NT2/D1 (cell line): ENCODE data around the gene RNU5D-1.

Experiments used
- DNase-seq: peaks from one replicate; pipeline ENCODE4 v3.0.0-alpha.2; 2011; ENCODE audit warnings: low read depth, low spot score
- H3K27me3 ChIP-seq: 2 replicates; pipeline ENCODE4 v1.6.0; 2011; ENCODE audit warnings: mild to moderate bottlenecking; ENCODE audit not compliant: insufficient read length, insufficient read depth
- H3K36me3 ChIP-seq: 2 replicates; pipeline ENCODE4 v1.6.1; 2011; ENCODE audit warnings: mild to moderate bottlenecking, low read length, mixed read lengths; ENCODE audit not compliant: insufficient read depth, insufficient read length
- H3K4me1 ChIP-seq: 2 replicates; pipeline ENCODE4 v1.5.1; 2011; ENCODE audit not compliant: insufficient read depth, insufficient read length
- H3K4me3 ChIP-seq: 2 replicates; pipeline ENCODE4 v1.5.1; 2011; ENCODE audit warnings: low read depth; ENCODE audit not compliant: insufficient read length
- H3K9ac ChIP-seq: 2 replicates; pipeline ENCODE4 v1.6.0; 2011; ENCODE audit warnings: low read depth; ENCODE audit not compliant: insufficient read length
- H3K9me3 ChIP-seq: 2 replicates; pipeline ENCODE4 v1.5.1; 2011; ENCODE audit warnings: mild to moderate bottlenecking, low read length; ENCODE audit not compliant: insufficient read depth
- SUZ12 ChIP-seq: IDR thresholded peaks from 2 replicates; pipeline ENCODE4 v1.6.1; 2011; ENCODE audit not compliant: insufficient read length, insufficient read depth; ENCODE audit errors: extremely low read depth
- YY1 ChIP-seq: IDR thresholded peaks from 2 replicates; pipeline ENCODE4 v1.6.1; 2011; ENCODE audit not compliant: insufficient read length, insufficient read depth
- ZNF274 ChIP-seq: IDR thresholded peaks from 2 replicates; pipeline ENCODE4 v1.6.1; 2011; ENCODE audit warnings: mild to moderate bottlenecking, low read depth, low read length

The RNU5D-1 gene

DNA sequence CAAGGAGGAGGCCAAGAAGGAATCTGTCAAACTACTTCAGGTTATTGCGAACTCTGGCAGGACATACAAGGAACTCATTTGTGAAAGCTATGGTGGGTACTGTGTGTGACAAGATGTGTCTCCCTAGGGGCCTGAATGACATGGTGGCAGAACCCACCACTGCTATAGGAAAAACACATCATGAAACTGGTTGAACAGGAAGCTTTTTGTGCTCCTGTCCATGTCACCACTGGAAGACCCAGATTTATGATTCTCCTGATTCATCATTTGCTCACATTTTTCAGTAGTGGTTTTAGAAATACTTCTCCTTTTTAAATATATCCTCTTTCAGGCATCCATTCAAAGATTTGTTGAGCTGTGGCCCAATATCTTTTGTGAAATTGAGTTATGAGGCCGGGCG is 32.8 kb downstream of the RNU5D-1 start:
- H3K4me1 ChIP-seq = peaks cover 3% of the 10 kb centered on the region
- H3K36me3 ChIP-seq = no peaks in the 10 kb centered on the region
- H3K9me3 ChIP-seq = no peaks in the 10 kb centered on the region

DNA sequence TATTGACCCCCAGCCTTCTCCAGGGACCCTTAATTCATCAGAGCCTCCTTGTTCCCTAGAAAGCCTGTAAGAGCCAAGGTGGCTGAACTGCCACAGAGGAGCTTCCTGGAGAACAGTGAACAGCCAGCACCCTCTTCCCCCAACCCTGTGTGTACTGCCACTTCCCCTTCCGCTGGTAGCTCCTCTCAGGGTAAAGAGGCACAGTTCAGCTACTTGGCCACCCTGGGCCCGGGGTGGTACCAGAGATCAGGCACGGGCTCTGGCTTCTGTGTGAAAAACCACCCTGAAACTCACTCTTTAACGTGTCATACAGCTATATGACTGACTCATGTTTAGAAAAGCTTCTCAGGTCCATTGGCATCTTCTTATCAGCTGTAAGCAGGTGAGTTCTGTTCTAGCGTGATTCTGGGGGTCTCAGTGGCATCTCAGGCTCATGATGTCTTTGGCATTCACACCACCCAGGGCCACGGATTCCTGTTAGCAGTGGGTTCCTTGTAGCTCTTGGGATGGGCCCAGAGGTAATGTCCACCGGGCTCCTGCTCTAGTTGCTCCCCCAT is 34.1 kb downstream of the RNU5D-1 start:
- DNase-seq = no peak
- H3K4me1 ChIP-seq = peaks cover 3% of the 10 kb centered on the region
- no peak overlapping the region for H3K9ac ChIP-seq
- no peak for TF ChIP-seq ZNF274
- no peak for TF ChIP-seq SUZ12
- TF ChIP-seq YY1 = no peak
- H3K9me3 ChIP-seq = no peaks in the 10 kb centered on the region
- H3K27me3 ChIP-seq = no peaks in the 10 kb centered on the region
- H3K4me3 ChIP-seq = no peak overlapping the region
- no peaks in the 10 kb centered on the region for H3K36me3 ChIP-seq

More for the DNA sequence above, 32.8 kb downstream of the RNU5D-1 start:
- TF ChIP-seq YY1 (no peak), SUZ12 (no peak), ZNF274 (no peak)
- H3K4me3 ChIP-seq = no peak overlapping the region
- H3K27me3 ChIP-seq = no peaks in the 10 kb centered on the region
- no peak overlapping the region for H3K9ac ChIP-seq
- DNase-seq = no peak

DNA sequence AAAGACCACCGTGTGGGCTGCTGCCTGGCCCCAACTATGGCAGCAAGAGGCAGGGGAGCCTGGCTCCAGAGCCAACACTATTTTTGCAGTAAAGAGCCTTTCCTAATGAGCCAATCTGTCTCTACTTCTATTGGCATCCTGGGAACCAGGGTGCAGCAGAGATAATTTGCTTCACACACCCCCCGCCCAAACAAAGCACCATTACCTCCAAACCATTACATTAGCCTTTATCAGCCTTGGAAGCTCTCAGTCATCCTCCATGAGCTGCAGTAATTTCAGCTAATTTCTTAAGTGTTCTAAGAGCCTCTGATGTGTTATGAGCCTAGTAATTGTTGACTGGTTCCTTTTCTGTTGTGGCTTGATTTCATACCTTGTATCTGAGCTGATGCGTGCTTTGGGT is 34.9 kb downstream of the RNU5D-1 start:
- H3K9ac ChIP-seq = no peak overlapping the region
- H3K4me1 ChIP-seq = peaks cover 3% of the 10 kb centered on the region
- DNase-seq = no peak
- no peaks in the 10 kb centered on the region for H3K9me3 ChIP-seq
- H3K36me3 ChIP-seq = no peaks in the 10 kb centered on the region
- no peak overlapping the region for H3K4me3 ChIP-seq
- no peaks in the 10 kb centered on the region for H3K27me3 ChIP-seq
- TF ChIP-seq YY1 (no peak), SUZ12 (no peak), ZNF274 (no peak)

DNA sequence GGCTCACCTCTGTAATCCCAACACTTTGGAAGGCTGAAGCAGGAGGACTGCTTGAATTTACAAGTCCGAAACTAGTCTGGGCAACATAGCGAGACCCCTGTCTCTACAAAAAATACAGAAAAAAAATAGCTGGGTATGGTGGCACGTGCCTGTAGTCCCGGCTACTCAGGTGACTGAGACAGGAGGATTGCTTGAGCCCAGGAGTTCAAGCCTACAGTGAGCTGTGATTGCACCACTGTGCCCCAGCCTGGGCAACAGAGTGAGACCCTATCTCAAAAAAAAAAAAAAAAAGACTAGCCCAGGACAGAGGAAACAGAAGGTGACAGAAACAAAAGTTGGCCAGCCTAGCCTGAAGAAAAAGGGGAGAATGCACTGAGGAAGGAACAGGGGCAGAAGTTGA is 35.3 kb downstream of the RNU5D-1 start:
- no peak overlapping the region for H3K9ac ChIP-seq
- H3K9me3 ChIP-seq = no peaks in the 10 kb centered on the region
- no peak overlapping the region for H3K4me3 ChIP-seq
- no peak for DNase-seq
- H3K4me1 ChIP-seq = peaks cover 3% of the 10 kb centered on the region
- H3K36me3 ChIP-seq = no peaks in the 10 kb centered on the region
- H3K27me3 ChIP-seq = no peaks in the 10 kb centered on the region
- TF ChIP-seq SUZ12 (no peak), YY1 (no peak), ZNF274 (no peak)

DNA sequence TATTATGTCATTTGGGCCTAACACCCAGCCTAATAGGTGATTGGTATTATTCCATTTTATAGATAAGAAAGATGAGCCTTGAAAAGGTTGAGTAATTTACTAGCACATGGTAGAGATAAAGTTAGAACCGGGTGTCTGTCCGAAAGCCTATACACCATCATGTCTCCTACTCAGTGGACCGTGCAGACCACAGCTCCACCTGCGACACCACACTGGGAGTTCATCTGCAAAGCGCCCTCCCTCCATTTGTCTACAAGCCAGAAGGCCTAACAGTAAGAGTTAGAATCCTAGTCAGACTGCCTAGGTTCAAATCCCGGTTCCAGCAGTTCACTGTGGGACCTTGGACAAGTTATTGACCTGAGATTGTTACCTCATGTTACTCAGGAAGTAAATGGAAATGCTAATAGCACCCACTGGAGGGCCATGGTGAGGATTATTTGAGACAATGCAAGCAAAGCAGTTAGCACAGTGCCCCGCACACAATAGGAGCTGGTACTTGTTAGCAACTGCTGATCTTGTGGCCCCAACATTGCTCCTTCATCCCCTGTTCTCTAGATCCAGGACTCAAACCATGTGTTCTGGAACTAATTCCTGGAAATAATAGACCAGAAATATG is 36.0 kb downstream of the RNU5D-1 start:
- peaks cover 3% of the 10 kb centered on the region for H3K4me1 ChIP-seq
- no peaks in the 10 kb centered on the region for H3K27me3 ChIP-seq
- H3K36me3 ChIP-seq = no peaks in the 10 kb centered on the region
- TF ChIP-seq ZNF274 (no peak), SUZ12 (no peak), YY1 (no peak)
- H3K9me3 ChIP-seq = no peaks in the 10 kb centered on the region
- H3K4me3 ChIP-seq = no peak overlapping the region
- no peak overlapping the region for H3K9ac ChIP-seq
- DNase-seq = no peak

DNA sequence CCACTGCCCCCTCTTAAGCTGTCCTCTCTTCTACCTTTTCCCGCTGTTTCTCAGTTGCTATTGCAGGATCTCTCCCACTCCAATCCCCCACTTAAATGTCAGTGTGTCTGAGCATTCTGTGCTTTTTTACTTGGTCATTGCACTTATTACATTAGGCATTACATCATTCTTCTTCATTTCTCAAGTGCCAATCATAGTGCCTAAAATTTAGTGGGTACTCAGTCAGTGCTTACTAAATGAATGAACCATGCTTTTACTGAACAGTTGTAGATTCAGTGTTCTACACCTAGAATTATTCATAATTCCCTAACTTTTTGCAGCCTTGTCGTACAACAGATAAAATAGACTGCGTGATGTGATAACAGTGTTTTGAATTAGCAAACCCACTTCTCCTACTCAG is 37.1 kb downstream of the RNU5D-1 start:
- no peak overlapping the region for H3K4me3 ChIP-seq
- no peak overlapping the region for H3K9ac ChIP-seq
- H3K36me3 ChIP-seq = no peaks in the 10 kb centered on the region
- no peaks in the 10 kb centered on the region for H3K9me3 ChIP-seq
- TF ChIP-seq YY1 (no peak), SUZ12 (no peak), ZNF274 (no peak)
- peaks cover 3% of the 10 kb centered on the region for H3K4me1 ChIP-seq
- no peak for DNase-seq
- no peaks in the 10 kb centered on the region for H3K27me3 ChIP-seq

DNA sequence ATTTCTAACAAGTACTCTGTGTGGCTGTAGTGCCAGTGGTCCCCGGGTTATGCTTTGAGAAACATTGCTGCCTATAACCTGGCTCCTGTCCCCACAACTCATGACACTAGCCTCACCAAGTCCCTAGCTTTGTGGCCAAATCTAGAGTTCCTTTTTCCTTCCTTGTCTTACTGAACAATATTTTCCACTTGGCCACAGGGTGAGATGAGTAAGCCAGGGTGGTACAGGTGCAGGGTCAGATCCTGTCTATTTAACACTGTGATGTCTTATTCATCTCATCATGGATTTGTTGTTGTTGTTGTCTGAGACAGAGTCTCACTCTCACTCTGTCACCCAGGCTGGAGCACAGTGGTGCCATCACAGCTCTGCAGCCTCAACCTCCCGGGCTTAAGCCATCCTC is 37.8 kb downstream of the RNU5D-1 start:
- TF ChIP-seq ZNF274 (no peak), SUZ12 (no peak)
- H3K27me3 ChIP-seq = no peaks in the 10 kb centered on the region
- no peaks in the 10 kb centered on the region for H3K36me3 ChIP-seq
- no peaks in the 10 kb centered on the region for H3K9me3 ChIP-seq
- DNase-seq = no peak
- H3K9ac ChIP-seq = no peak overlapping the region
- peaks cover 3% of the 10 kb centered on the region for H3K4me1 ChIP-seq
- H3K4me3 ChIP-seq = no peak overlapping the region

DNA sequence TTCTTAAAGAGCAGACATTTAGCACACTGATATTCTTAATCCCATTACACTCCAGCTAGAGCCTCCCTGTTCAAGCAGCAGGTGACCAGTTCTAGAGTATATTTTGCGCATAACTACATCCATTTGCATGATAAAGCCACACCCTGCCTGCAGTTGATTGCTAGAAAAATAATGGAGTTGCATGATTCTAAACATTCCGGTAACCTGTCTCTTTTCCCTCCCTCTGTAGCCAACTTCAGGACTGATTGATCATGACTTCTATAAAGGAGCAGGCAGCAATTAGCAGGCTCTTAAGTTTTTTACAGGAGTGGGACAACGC is 41.6 kb downstream of the RNU5D-1 start:
- H3K36me3 ChIP-seq = no peaks in the 10 kb centered on the region
- H3K27me3 ChIP-seq = no peaks in the 10 kb centered on the region
- no peak for TF ChIP-seq ZNF274
- no peak for TF ChIP-seq SUZ12
- no peak for TF ChIP-seq YY1
- no peaks in the 10 kb centered on the region for H3K9me3 ChIP-seq
- H3K4me3 ChIP-seq = no peak overlapping the region
- no peak for DNase-seq
- no peak overlapping the region for H3K9ac ChIP-seq
- H3K4me1 ChIP-seq = no peaks in the 10 kb centered on the region
